Fibroblast of peridontal ligament (primary cell): ENCODE measurements around the gene PLXDC2.

ENCODE experiments used
- DNase-seq: peaks from one replicate; pipeline ENCODE4 v3.0.0-alpha.2; 2010; ENCODE audit errors: extremely low read depth

The PLXDC2 gene

GRCh38 chr10:19937989-19938388, 121.8 kb downstream of the PLXDC2 start:
- no peak for DNase-seq

GRCh38 chr10:19941206-19941880, 125.1 kb downstream of the PLXDC2 start:
- DNase-seq, result no peak

GRCh38 chr10:19944911-19945663, 128.9 kb downstream of the PLXDC2 start:
- DNase-seq, result no peak

GRCh38 chr10:19946245-19946644, 130.0 kb downstream of the PLXDC2 start:
- DNase-seq, result no peak

- DNase-seq, result no peak
Measured at GRCh38 chr10:19946791-19947190, 130.6 kb downstream of the PLXDC2 start.

GRCh38 chr10:19947215-19947614, 131.0 kb downstream of the PLXDC2 start:
- DNase-seq, result no peak

- DNase-seq, result no peak
Measured at GRCh38 chr10:19947656-19948055, 131.4 kb downstream of the PLXDC2 start.

GRCh38 chr10:19952224-19953010, 136.2 kb downstream of the PLXDC2 start:
- no peak for DNase-seq

- DNase-seq, result no peak
Measured at GRCh38 chr10:19954601-19955000, 138.4 kb downstream of the PLXDC2 start.

GRCh38 chr10:19956516-19957032, 140.3 kb downstream of the PLXDC2 start:
- DNase-seq, result no peak

- no peak for DNase-seq
Measured at GRCh38 chr10:19958787-19959186, 142.6 kb downstream of the PLXDC2 start.

GRCh38 chr10:19961076-19962053, 145.1 kb downstream of the PLXDC2 start:
- no peak for DNase-seq

- no peak for DNase-seq
Measured at GRCh38 chr10:19964625-19965024, 148.4 kb downstream of the PLXDC2 start.

- DNase-seq, result no peak
Measured at GRCh38 chr10:19966751-19967150, 150.5 kb downstream of the PLXDC2 start.

GRCh38 chr10:19967981-19968380, 151.7 kb downstream of the PLXDC2 start:
- no peak for DNase-seq

GRCh38 chr10:19968745-19969144, 152.5 kb downstream of the PLXDC2 start:
- DNase-seq, result no peak

GRCh38 chr10:19970256-19970655, 154.0 kb downstream of the PLXDC2 start:
- DNase-seq, result no peak

GRCh38 chr10:19970717-19971116, 154.5 kb downstream of the PLXDC2 start:
- no peak for DNase-seq

- DNase-seq, result no peak
Measured at GRCh38 chr10:19971343-19972052, 155.3 kb downstream of the PLXDC2 start.

GRCh38 chr10:19974138-19974537, 157.9 kb downstream of the PLXDC2 start:
- DNase-seq, result no peak

- DNase-seq, result no peak
Measured at GRCh38 chr10:19974554-19974953, 158.3 kb downstream of the PLXDC2 start.
